GM08714 (cell line): Measurements from ENCODE around the gene SHISAL1.
"Not testable (repeated sequence)": the region's sequence is repeated elsewhere in the genome, so short reads cannot be mapped to it uniquely, and the experiment has no call there.

Experiments
- H3K4me3 ChIP-seq: fragments of 200-500 bp; sonication (Bioruptor generic); 2 replicates; pipeline ENCODE4 v1.5.1; 2014; ENCODE audit warnings: mild to moderate bottlenecking, low read length, inconsistent platforms
- ZNF274 ChIP-seq: IDR thresholded peaks from 2 replicates; pipeline ENCODE4 v1.6.1; 2012; ENCODE audit warnings: mild to moderate bottlenecking, low read depth, low read length

Gene SHISAL1

GRCh38 chr22:44246615-44247326 is 66.0 kb downstream of the SHISAL1 start:
- H3K4me3 ChIP-seq = no peak overlapping the region
- TF ChIP-seq ZNF274 = no peak

- no peak overlapping the region for H3K4me3 ChIP-seq
- TF ChIP-seq ZNF274 = no peak
Observed at GRCh38 chr22:44245867-44246266, 66.9 kb downstream of the SHISAL1 start.

- H3K4me3 ChIP-seq = no peak overlapping the region
- no peak for TF ChIP-seq ZNF274
Observed at GRCh38 chr22:44245438-44245837, 67.3 kb downstream of the SHISAL1 start.

GRCh38 chr22:44244265-44244822 is 68.4 kb downstream of the SHISAL1 start:
- H3K4me3 ChIP-seq = no peak overlapping the region
- no peak for TF ChIP-seq ZNF274

GRCh38 chr22:44243761-44244160 is 69.0 kb downstream of the SHISAL1 start:
- TF ChIP-seq ZNF274 = no peak
- no peak overlapping the region for H3K4me3 ChIP-seq

GRCh38 chr22:44242946-44243724 is 69.6 kb downstream of the SHISAL1 start:
- no peak for TF ChIP-seq ZNF274
- H3K4me3 ChIP-seq = no peak overlapping the region

- H3K4me3 ChIP-seq = not testable (repeated sequence)
Observed at GRCh38 chr22:44241121-44241520, 71.6 kb downstream of the SHISAL1 start.

GRCh38 chr22:44237290-44237689 is 75.5 kb downstream of the SHISAL1 start:
- H3K4me3 ChIP-seq = no peak overlapping the region
- no peak for TF ChIP-seq ZNF274

GRCh38 chr22:44234372-44234771 is 78.4 kb downstream of the SHISAL1 start:
- not testable (repeated sequence) for H3K4me3 ChIP-seq

GRCh38 chr22:44231233-44231632 is 81.5 kb downstream of the SHISAL1 start:
- H3K4me3 ChIP-seq = no peak overlapping the region
- TF ChIP-seq ZNF274 = no peak

- no peak overlapping the region for H3K4me3 ChIP-seq
- TF ChIP-seq ZNF274 = no peak
Observed at GRCh38 chr22:44229809-44230208, 82.9 kb downstream of the SHISAL1 start.

- no peak overlapping the region for H3K4me3 ChIP-seq
- no peak for TF ChIP-seq ZNF274
Observed at GRCh38 chr22:44229331-44229730, 83.4 kb downstream of the SHISAL1 start.

GRCh38 chr22:44225812-44226211 is 86.9 kb downstream of the SHISAL1 start:
- H3K4me3 ChIP-seq = no peak overlapping the region
- TF ChIP-seq ZNF274 = no peak

GRCh38 chr22:44225091-44225689 is 87.6 kb downstream of the SHISAL1 start:
- no peak for TF ChIP-seq ZNF274
- no peak overlapping the region for H3K4me3 ChIP-seq

GRCh38 chr22:44224166-44224565 is 88.6 kb downstream of the SHISAL1 start:
- H3K4me3 ChIP-seq = no peak overlapping the region
- no peak for TF ChIP-seq ZNF274
